ENCODE measurements around the gene PADI1.

PADI1 gene

DNA sequence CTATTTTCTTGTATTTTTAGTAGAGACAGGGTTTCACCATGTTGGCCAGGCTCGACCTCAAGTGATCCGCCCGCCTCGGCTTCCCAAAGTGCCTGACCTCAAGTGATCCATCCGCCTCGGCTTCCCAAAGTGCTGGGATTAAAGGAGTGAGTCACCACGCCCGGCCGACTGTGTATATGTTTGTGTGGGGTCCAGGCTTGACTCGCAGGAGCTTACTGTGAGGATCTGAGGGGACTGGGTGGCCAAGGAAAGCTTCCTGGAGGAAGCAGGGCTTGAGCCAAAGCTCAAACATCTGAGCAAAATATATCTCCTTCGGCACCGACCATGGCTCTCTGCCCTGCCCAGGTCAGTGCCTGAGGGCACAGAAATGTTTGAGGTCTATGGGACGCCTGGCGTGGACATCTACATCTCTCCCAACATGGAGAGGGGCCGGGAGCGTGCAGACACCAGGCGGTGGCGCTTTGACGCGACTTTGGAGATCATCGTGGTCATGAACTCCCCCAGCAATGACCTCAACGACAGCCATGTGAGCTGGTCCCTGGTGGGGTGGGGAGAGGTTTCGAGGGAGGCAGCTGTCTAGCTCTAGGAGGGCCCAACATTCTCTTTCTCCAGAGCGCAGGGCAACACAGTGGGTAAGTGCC lies 54.4 kb downstream of the PADI1 start:
- H3K27me3 ChIP-seq (ENCODE audit: insufficient read depth, poor library complexity, severe bottlenecking): no peaks in the 10 kb centered on the region
- no peak overlapping the region for H3K27ac ChIP-seq (replicated peaks)
- DNase-seq (ENCODE audit: low read depth in 1 of 2, low spot score in 1 of 2): no peak
- TF ChIP-seq GABPA (IDR thresholded peaks at IDR 0.05; ENCODE audit: low read depth): no peak
- TF ChIP-seq POLR2AphosphoS5 (IDR thresholded peaks at IDR 0.05; ENCODE audit: low read depth): no peak
- TF ChIP-seq, protein P1, sequence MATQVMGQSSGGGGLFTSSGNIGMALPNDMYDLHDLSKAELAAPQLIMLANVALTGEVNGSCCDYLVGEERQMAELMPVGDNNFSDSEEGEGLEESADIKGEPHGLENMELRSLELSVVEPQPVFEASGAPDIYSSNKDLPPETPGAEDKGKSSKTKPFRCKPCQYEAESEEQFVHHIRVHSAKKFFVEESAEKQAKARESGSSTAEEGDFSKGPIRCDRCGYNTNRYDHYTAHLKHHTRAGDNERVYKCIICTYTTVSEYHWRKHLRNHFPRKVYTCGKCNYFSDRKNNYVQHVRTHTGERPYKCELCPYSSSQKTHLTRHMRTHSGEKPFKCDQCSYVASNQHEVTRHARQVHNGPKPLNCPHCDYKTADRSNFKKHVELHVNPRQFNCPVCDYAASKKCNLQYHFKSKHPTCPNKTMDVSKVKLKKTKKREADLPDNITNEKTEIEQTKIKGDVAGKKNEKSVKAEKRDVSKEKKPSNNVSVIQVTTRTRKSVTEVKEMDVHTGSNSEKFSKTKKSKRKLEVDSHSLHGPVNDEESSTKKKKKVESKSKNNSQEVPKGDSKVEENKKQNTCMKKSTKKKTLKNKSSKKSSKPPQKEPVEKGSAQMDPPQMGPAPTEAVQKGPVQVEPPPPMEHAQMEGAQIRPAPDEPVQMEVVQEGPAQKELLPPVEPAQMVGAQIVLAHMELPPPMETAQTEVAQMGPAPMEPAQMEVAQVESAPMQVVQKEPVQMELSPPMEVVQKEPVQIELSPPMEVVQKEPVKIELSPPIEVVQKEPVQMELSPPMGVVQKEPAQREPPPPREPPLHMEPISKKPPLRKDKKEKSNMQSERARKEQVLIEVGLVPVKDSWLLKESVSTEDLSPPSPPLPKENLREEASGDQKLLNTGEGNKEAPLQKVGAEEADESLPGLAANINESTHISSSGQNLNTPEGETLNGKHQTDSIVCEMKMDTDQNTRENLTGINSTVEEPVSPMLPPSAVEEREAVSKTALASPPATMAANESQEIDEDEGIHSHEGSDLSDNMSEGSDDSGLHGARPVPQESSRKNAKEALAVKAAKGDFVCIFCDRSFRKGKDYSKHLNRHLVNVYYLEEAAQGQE (IDR thresholded peaks at IDR 0.05; ENCODE audit: insufficient replicate concordance, low read depth): no peak
- TF ChIP-seq SPI1 (IDR thresholded peaks at IDR 0.05; ENCODE audit: borderline replicate concordance, low read depth): no peak
- TF ChIP-seq, protein P2, sequence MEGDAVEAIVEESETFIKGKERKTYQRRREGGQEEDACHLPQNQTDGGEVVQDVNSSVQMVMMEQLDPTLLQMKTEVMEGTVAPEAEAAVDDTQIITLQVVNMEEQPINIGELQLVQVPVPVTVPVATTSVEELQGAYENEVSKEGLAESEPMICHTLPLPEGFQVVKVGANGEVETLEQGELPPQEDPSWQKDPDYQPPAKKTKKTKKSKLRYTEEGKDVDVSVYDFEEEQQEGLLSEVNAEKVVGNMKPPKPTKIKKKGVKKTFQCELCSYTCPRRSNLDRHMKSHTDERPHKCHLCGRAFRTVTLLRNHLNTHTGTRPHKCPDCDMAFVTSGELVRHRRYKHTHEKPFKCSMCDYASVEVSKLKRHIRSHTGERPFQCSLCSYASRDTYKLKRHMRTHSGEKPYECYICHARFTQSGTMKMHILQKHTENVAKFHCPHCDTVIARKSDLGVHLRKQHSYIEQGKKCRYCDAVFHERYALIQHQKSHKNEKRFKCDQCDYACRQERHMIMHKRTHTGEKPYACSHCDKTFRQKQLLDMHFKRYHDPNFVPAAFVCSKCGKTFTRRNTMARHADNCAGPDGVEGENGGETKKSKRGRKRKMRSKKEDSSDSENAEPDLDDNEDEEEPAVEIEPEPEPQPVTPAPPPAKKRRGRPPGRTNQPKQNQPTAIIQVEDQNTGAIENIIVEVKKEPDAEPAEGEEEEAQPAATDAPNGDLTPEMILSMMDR (IDR thresholded peaks at IDR 0.05; ENCODE audit: insufficient read depth, low read length): no peak
- no peak overlapping the region for H3K4me3 ChIP-seq (replicated peaks; ENCODE audit: insufficient read depth, low read length)

DNA sequence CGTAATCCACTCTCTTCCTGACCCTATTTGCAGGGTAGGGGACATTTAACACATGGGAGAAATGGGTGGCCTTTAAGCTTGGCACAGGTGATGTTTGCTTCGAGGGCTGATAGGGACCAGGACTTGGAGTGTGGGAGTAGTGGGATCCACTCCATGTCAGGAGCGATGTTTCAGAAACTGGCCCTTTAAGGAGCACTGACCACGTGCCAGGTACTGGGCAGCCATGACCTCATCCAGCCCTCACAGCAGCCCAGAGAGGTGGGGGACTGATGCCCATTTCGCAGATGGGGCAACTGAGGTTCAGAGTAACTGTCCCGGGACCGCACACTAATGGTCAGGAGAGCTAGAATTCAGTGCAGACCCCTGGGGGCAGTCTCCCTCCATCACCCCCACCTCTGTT lies 55.3 kb downstream of the PADI1 start:
- no peaks in the 10 kb centered on the region for H3K27me3 ChIP-seq (ENCODE audit: insufficient read depth, poor library complexity, severe bottlenecking)
- H3K27ac ChIP-seq (replicated peaks): no peak overlapping the region
- TF ChIP-seq GABPA (IDR thresholded peaks at IDR 0.05; ENCODE audit: low read depth): no peak
- no peak for TF ChIP-seq POLR2AphosphoS5 (IDR thresholded peaks at IDR 0.05; ENCODE audit: low read depth)
- TF ChIP-seq, protein P1 (IDR thresholded peaks at IDR 0.05; ENCODE audit: insufficient replicate concordance, low read depth): no peak
- TF ChIP-seq SPI1 (IDR thresholded peaks at IDR 0.05; ENCODE audit: borderline replicate concordance, low read depth): no peak
- TF ChIP-seq, protein P2 (IDR thresholded peaks at IDR 0.05; ENCODE audit: insufficient read depth, low read length): no peak
- H3K4me3 ChIP-seq (replicated peaks; ENCODE audit: insufficient read depth, low read length): no peak overlapping the region
- no peak for DNase-seq (ENCODE audit: low read depth in 1 of 2, low spot score in 1 of 2)

DNA sequence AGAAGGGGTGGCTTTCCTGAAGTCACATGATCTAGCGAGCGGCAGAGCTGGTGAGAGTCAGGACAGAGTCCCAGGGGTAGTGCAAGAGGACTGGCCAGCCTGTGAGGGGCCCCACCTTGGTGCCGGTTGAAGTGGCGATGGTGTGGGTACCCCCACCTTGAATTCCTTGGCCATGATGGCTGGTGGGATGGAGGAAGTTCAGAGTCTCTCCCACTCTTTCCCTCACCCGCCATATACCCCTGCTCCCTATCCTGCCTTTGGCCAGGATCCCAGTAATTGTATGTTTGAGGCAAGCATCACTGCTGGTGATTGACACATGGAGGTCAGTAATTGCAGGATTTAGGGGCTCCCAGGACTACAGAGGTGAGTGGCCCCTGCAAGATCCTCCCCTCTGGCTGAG lies 55.8 kb downstream of the PADI1 start:
- DNase-seq (ENCODE audit: low read depth in 1 of 2, low spot score in 1 of 2): no peak
- H3K4me3 ChIP-seq (replicated peaks; ENCODE audit: insufficient read depth, low read length): no peak overlapping the region
- no peak overlapping the region for H3K27ac ChIP-seq (replicated peaks)
- TF ChIP-seq SPI1 (IDR thresholded peaks at IDR 0.05; ENCODE audit: borderline replicate concordance, low read depth) (no peak), POLR2AphosphoS5 (IDR thresholded peaks at IDR 0.05; ENCODE audit: low read depth) (no peak), GABPA (IDR thresholded peaks at IDR 0.05; ENCODE audit: low read depth) (no peak)
- TF ChIP-seq, protein P2 (IDR thresholded peaks at IDR 0.05; ENCODE audit: insufficient read depth, low read length): no peak
- TF ChIP-seq, protein P1 (IDR thresholded peaks at IDR 0.05; ENCODE audit: insufficient replicate concordance, low read depth): no peak
- H3K27me3 ChIP-seq (ENCODE audit: insufficient read depth, poor library complexity, severe bottlenecking): no peaks in the 10 kb centered on the region

Data from HL-60 (cell line).